IMR-90 (cell line): ENCODE results near the gene CIB1. TPM values are rescaled to one million over a fixed set of nuclear protein-coding genes. Genes with fewer than 3 reads are reported as not detected.

Experiments
- ATAC-seq: fragments of 200-7000 bp; cut with Tn5 transposase; 2 replicates; pipeline ENCODE4 v1.9.1; 2020; ENCODE audit warnings: low read depth, mild to moderate bottlenecking, moderate library complexity
- BruUV-seq: library from RNA; stranded (reverse); fragments of 400-500 nt; replicated peaks from 2 replicates; lab custom pipeline; 2021; lab: Mats Ljungman, UMichigan
- CTCF ChIA-PET: fragments of 300-600 bp; formaldehyde crosslinking; extraction: SDS; loops from one replicate; lab custom pipeline; 2021; ENCODE audit warnings: antibody characterized with exemption; lab: Yijun Ruan, JAX
- POLR2A ChIA-PET: fragments of 300-600 bp; sonication (Branson Sonifier 250); formaldehyde crosslinking; loops from one replicate; lab custom pipeline; 2022; ENCODE audit warnings: antibody characterized with exemption; ENCODE audit not compliant: unreplicated experiment; lab: Charles Lee
- DNase-seq: peaks from one replicate; pipeline ENCODE4 v3.0.0; 2013
- H2AFZ ChIP-seq: replicated peaks from 2 replicates; pipeline ENCODE3; 2013; ENCODE audit warnings: low read length, mild to moderate bottlenecking; ENCODE audit not compliant: poor library complexity
- H2AK5ac ChIP-seq: 2 replicates; pipeline ENCODE4 v1.6.1; 2013; ENCODE audit warnings: low read depth, low read length, inconsistent platforms
- H2AK9ac ChIP-seq: replicated peaks from 2 replicates; pipeline ENCODE3; 2013; ENCODE audit warnings: mild to moderate bottlenecking, low read depth, low read length, moderate library complexity; ENCODE audit not compliant: poor library complexity
- H2BK120ac ChIP-seq: 2 replicates; pipeline ENCODE4 v1.6.1; 2013; ENCODE audit warnings: low read depth, low read length, inconsistent platforms
- H2BK15ac ChIP-seq: 3 replicates; pipeline ENCODE4 v1.6.1; 2013; ENCODE audit warnings: low read depth, low read length, inconsistent platforms
- H2BK20ac ChIP-seq: 2 replicates; pipeline ENCODE4 v1.6.1; 2013; ENCODE audit warnings: low read depth, mild to moderate bottlenecking, inconsistent platforms, low read length, moderate library complexity
- H2BK5ac ChIP-seq: 2 replicates; pipeline ENCODE4 v1.6.1; 2013; ENCODE audit warnings: mild to moderate bottlenecking, low read depth, low read length, inconsistent platforms; ENCODE audit not compliant: poor library complexity, severe bottlenecking
- H3K14ac ChIP-seq: replicated peaks from 2 replicates; pipeline ENCODE4 v1.6.1; 2013; ENCODE audit warnings: low read depth, low read length, inconsistent platforms
- H3K18ac ChIP-seq: 2 replicates; pipeline ENCODE4 v1.6.1; 2013; ENCODE audit warnings: low read depth, low read length, control low read depth
- H3K23ac ChIP-seq: 2 replicates; pipeline ENCODE4 v1.6.1; 2013; ENCODE audit warnings: low read depth, low read length, inconsistent platforms
- H3K27ac ChIP-seq: 2 replicates; pipeline ENCODE4 v1.5.1; 2013; ENCODE audit warnings: mild to moderate bottlenecking, control low read depth, low read length; ENCODE audit not compliant: insufficient read depth
- H3K27me3 ChIP-seq: 2 replicates; pipeline ENCODE4 v1.6.1; 2013; ENCODE audit warnings: low read length; ENCODE audit not compliant: control insufficient read depth, insufficient read depth
- H3K36me3 ChIP-seq: 2 replicates; pipeline ENCODE4 v1.6.1; 2013; ENCODE audit warnings: low read length, mixed read lengths; ENCODE audit not compliant: control insufficient read depth, insufficient read depth
- H3K4ac ChIP-seq: 2 replicates; pipeline ENCODE4 v1.6.1; 2013; ENCODE audit warnings: low read depth, low read length, inconsistent platforms
- H3K4me1 ChIP-seq: 2 replicates; pipeline ENCODE4 v1.6.1; 2013; ENCODE audit warnings: low read length, mixed read lengths; ENCODE audit not compliant: control insufficient read depth, insufficient read depth
- H3K4me2 ChIP-seq: 2 replicates; pipeline ENCODE4 v1.6.1; 2013; ENCODE audit warnings: low read depth, mild to moderate bottlenecking, control low read depth, low read length, moderate library complexity
- H3K4me3 ChIP-seq: 2 replicates; pipeline ENCODE4 v1.5.1; 2013; ENCODE audit warnings: low read depth, mild to moderate bottlenecking, control low read depth, low read length, moderate library complexity; ENCODE audit not compliant: insufficient read depth
- H3K56ac ChIP-seq: 2 replicates; pipeline ENCODE4 v1.6.1; 2013; ENCODE audit warnings: low read length, inconsistent platforms; ENCODE audit not compliant: insufficient read depth; ENCODE audit errors: extremely low read depth
- H3K79me1 ChIP-seq, 2 experiments: 2 replicates each; pipeline ENCODE4 v1.6.1; 2013; ENCODE audit warnings: low read length in 2 of 2, inconsistent platforms in 1 of 2, low read depth in 1 of 2
- H3K9ac ChIP-seq: 2 replicates; pipeline ENCODE4 v1.6.1; 2013; ENCODE audit warnings: low read depth, low read length, control low read depth
- H3K9me1 ChIP-seq: 2 replicates; pipeline ENCODE4 v1.6.1; 2013; ENCODE audit warnings: low read length, inconsistent platforms; ENCODE audit not compliant: insufficient read depth
- H3K9me3 ChIP-seq: 2 replicates; pipeline ENCODE4 v1.6.1; 2013; ENCODE audit warnings: low read length; ENCODE audit not compliant: control insufficient read depth, insufficient read depth
- H4K20me1 ChIP-seq: 2 replicates; pipeline ENCODE4 v1.6.1; 2013; ENCODE audit warnings: low read length, inconsistent platforms; ENCODE audit not compliant: insufficient read depth
- H4K5ac ChIP-seq: 2 replicates; pipeline ENCODE4 v1.6.1; 2013; ENCODE audit warnings: mild to moderate bottlenecking, low read depth, low read length, control low read depth
- H4K8ac ChIP-seq, 2 experiments: 2 replicates each; pipeline ENCODE4 v1.6.1; 2013; ENCODE audit warnings: low read depth in 2 of 2, low read length in 2 of 2, control low read depth in 1 of 2, inconsistent platforms in 1 of 2
- H4K91ac ChIP-seq: 2 replicates; pipeline ENCODE4 v1.6.1; 2013; ENCODE audit warnings: low read depth, low read length, inconsistent platforms; ENCODE audit not compliant: insufficient read depth
- BHLHE40 ChIP-seq: fragments of 150-350 bp; IDR thresholded peaks from 2 replicates; pipeline ENCODE4 v1.6.1; 2016; ENCODE audit warnings: mild to moderate bottlenecking, low read depth, low read length
- CHD1 ChIP-seq: IDR thresholded peaks from 2 replicates; pipeline ENCODE4 v1.6.1; 2012; ENCODE audit warnings: low read depth, low read length, improper control_type of control experiment
- MAZ ChIP-seq: IDR thresholded peaks from 2 replicates; pipeline ENCODE4 v1.6.1; 2012; ENCODE audit warnings: low read depth, mild to moderate bottlenecking, low read length, improper control_type of control experiment, moderate library complexity, borderline replicate concordance
- MXI1 ChIP-seq: IDR thresholded peaks from 2 replicates; pipeline ENCODE4 v1.6.1; 2012; ENCODE audit warnings: low read depth, mild to moderate bottlenecking, low read length, moderate library complexity, borderline replicate concordance
- SMC3 ChIP-seq: fragments of 150-350 bp; IDR thresholded peaks from 2 replicates; pipeline ENCODE4 v1.6.1; 2016; ENCODE audit warnings: low read depth, mild to moderate bottlenecking, antibody characterized with exemption, low read length, moderate library complexity
- WGBS, 2 experiments: methylation state at CpG; one replicate each; pipeline versions ENCODE4 v1.1.5 to v1.1.7; 2013; ENCODE audit warnings: missing lambda C conversion rate in 2 of 2; ENCODE audit not compliant: insufficient read length in 1 of 2; ENCODE audit errors: extremely low coverage in 2 of 2; 5-methylcytosine and 5-hydroxymethylcytosine counted together
- dilution Hi-C: fragments of 300-500 bp; cut with HindIII; formaldehyde crosslinking; loops from one replicate; pipeline ENCODE4 v1.14.3; 2018; ENCODE audit warnings: low sequenced_read_pairs; ENCODE audit not compliant: unreplicated experiment
- in situ Hi-C: fragments of 300-500 bp; cut with MboI; formaldehyde crosslinking; loops from 3 replicates; pipeline ENCODE4 v1.14.3; 2019; ENCODE audit warnings: low sequenced_read_pairs, inconsistent platforms, mixed read lengths
- intact Hi-C: fragments of 100-400 bp; cut with micrococcal nuclease; formaldehyde crosslinking; loops from 2 replicates; pipeline ENCODE4 v1.10.0; 2022
- polyA plus RNA-seq, 3 experiments: library from polyadenylated mRNA; depleted of rRNA; stranded (reverse); fragments of >200 nt; gene quantifications; 2 replicates each; pipeline ENCODE4 v1.2.3, GENCODE V29; 2012; ENCODE audit warnings: low replicate concordance in 1 of 3
- total RNA-seq: library from RNA; depleted of rRNA; stranded (reverse); fragments of >200 nt; gene quantifications from 2 replicates; pipeline ENCODE4 v1.2.3, GENCODE V29; 2012

The CIB1 gene
- total and polyA plus RNA-seq, 2 of the 4 experiments (the other 2 are of a cell fraction) = 31.5 to 94.1 TPM

- no peak overlapping the region for H3K14ac ChIP-seq
- H2BK5ac ChIP-seq = no peak overlapping the region
- H2AK5ac ChIP-seq = no peak overlapping the region
- intact Hi-C loops = no loop called here
- no peaks in the 10 kb centered on the region for H3K36me3 ChIP-seq
- H3K9me3 ChIP-seq = no peaks in the 10 kb centered on the region
- H3K79me1 ChIP-seq = peaks cover 0 to 12% of the 10 kb centered on the region in 2 experiments; a peak in 2 of 4 replicates
- ChIA-PET CTCF (no interaction called here), POLR2A (no interaction called here)
- no TSS peak for BruUV-seq
- no peak overlapping the region for H3K27ac ChIP-seq
- no peak overlapping the region for H3K4ac ChIP-seq
- H4K8ac ChIP-seq = no peak overlapping the region
- TF ChIP-seq BHLHE40 = no peak
- TF ChIP-seq MAZ = no peak
- no peak for TF ChIP-seq MXI1
- TF ChIP-seq CHD1 = no peak
- no peak for TF ChIP-seq SMC3
- H3K56ac ChIP-seq = no peak overlapping the region
- H3K9me1 ChIP-seq = peaks cover 9% of the 10 kb centered on the region
- DNase-seq (no peak), ATAC-seq (no peak)
- no peak overlapping the region for H4K91ac ChIP-seq
- H2AK9ac ChIP-seq = no peak overlapping the region
- no peaks in the 10 kb centered on the region for H4K20me1 ChIP-seq
- no peak overlapping the region for H2AFZ ChIP-seq
- no peak overlapping the region for H2BK20ac ChIP-seq
- no peak overlapping the region for H2BK15ac ChIP-seq
- H3K27me3 ChIP-seq = no peaks in the 10 kb centered on the region
- no peak overlapping the region for H3K18ac ChIP-seq
- in situ Hi-C loops = no loop called here
- no peak overlapping the region for H3K23ac ChIP-seq
- 100% methylated on average over 1 of the region's 10 CpGs; no CpG with 5 or more reads in 1 of the 2 experiments for WGBS, 2 experiments
- H3K9ac ChIP-seq = no peak overlapping the region
- peaks cover 15% of the 10 kb centered on the region for H3K4me1 ChIP-seq
- H4K5ac ChIP-seq = no peak overlapping the region
- no peak overlapping the region for H2BK120ac ChIP-seq
- dilution Hi-C loops = no loop called here
- H3K4me2 ChIP-seq = no peak overlapping the region
- H3K4me3 ChIP-seq = no peak overlapping the region
These were observed 43.8 kb downstream of the CIB1 start for GRCh38 chr15:90189781-90190467.
